Activated naive CD4-positive, alpha-beta T cell treated with Interleukin-2 at 50 U/mL for 16 hours (primary cell): ENCODE data around the gene VEZT.
"Not testable (repeated sequence)": the region's sequence is repeated elsewhere in the genome, so short reads cannot be mapped to it uniquely, and the experiment has no call there.

Source experiments
- DNase-seq: peaks from one replicate; pipeline ENCODE4 v3.0.0-alpha.2; 2020

VEZT gene, protein sequence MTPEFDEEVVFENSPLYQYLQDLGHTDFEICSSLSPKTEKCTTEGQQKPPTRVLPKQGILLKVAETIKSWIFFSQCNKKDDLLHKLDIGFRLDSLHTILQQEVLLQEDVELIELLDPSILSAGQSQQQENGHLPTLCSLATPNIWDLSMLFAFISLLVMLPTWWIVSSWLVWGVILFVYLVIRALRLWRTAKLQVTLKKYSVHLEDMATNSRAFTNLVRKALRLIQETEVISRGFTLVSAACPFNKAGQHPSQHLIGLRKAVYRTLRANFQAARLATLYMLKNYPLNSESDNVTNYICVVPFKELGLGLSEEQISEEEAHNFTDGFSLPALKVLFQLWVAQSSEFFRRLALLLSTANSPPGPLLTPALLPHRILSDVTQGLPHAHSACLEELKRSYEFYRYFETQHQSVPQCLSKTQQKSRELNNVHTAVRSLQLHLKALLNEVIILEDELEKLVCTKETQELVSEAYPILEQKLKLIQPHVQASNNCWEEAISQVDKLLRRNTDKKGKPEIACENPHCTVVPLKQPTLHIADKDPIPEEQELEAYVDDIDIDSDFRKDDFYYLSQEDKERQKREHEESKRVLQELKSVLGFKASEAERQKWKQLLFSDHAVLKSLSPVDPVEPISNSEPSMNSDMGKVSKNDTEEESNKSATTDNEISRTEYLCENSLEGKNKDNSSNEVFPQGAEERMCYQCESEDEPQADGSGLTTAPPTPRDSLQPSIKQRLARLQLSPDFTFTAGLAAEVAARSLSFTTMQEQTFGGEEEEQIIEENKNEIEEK

GRCh38 chr12:95217377-95218149, at the start of gene VEZT, which contains the start of gene FGD6:
Gene VEZT, plus strand, starts transcription at chr12:95217807. Its CDS starts 44 bp downstream, at chr12:95217851.
Gene FGD6, minus strand, starts transcription at chr12:95217467. Its CDS starts 227 bp downstream, at chr12:95217240.
- peak; percentile 98 for DNase-seq

DNA sequence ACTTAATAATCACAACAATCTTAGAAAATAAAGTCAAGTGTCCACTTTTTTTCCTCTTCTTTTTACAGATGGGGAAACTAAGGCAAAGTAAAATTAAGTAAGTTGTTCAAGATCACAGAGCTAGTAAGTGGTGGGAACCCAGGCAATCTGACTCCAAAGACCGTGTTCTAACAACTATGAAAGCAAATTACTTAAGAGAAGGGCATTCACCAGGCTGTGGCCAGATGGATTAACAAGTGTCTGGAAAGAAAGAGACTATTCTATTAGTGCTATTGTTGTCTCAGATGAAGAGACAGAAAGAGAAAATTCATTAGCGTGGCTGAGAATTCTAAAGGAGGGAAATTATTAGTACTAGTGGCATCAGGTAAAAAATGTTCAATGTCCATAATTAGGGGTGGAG, 48.9 kb upstream of the VEZT start:
- no peak for DNase-seq

GRCh38 chr12:95169368-95169767, 48.2 kb upstream of the VEZT start:
- no peak for DNase-seq

GRCh38 chr12:95173392-95174251, 44.0 kb upstream of the VEZT start:
- no peak for DNase-seq

DNA sequence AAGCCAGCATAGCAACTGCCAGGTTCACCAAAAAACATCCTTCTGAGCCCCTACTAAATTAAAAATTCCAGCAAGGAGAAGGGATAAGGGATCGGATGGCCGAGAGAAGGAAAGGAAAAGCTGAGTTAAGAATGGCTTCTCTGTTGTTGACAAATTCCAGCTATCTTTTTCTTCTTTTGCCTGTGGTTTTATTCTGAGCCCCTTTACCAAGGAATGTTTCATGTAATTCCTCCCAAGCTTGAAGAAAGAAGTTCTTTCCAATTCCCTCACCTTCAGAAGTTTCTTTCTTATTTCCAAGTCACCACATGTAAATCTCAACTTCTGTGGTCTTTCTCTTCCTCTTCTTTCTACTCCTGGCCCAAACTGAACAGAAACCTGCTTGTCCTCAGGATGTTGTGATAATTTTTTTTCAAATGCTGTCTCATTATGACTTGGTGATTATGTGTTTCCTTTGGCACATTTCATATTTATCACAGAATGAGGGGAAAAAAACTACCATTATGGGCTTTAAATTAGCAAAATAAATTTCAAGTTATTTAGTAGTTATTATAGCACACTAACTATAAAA, 40.3 kb upstream of the VEZT start:
- DNase-seq: no peak

DNA sequence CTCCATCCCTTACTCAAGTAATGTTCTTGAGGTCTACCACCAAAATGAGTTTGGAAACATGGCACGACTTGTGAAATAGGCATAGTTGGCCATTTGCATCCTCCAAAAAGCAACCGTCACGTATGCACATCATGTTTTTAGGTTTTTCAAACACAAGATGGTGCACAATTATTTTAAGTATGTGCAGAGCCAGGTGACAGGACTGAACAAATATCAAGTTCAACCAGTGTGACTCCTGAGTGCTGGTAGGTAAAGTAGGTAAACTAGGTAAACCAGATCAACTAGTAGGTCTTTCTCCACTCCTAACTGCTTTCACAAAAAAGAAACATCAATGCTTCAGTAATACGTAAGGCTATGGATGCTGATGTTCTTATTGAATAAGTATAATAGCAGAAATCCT, 39.5 kb upstream of the VEZT start:
- no peak for DNase-seq

- DNase-seq: no peak
Measured at GRCh38 chr12:95179011-95179410, 38.6 kb upstream of the VEZT start.

GRCh38 chr12:95181103-95181502, 36.5 kb upstream of the VEZT start:
- DNase-seq: no peak

DNA sequence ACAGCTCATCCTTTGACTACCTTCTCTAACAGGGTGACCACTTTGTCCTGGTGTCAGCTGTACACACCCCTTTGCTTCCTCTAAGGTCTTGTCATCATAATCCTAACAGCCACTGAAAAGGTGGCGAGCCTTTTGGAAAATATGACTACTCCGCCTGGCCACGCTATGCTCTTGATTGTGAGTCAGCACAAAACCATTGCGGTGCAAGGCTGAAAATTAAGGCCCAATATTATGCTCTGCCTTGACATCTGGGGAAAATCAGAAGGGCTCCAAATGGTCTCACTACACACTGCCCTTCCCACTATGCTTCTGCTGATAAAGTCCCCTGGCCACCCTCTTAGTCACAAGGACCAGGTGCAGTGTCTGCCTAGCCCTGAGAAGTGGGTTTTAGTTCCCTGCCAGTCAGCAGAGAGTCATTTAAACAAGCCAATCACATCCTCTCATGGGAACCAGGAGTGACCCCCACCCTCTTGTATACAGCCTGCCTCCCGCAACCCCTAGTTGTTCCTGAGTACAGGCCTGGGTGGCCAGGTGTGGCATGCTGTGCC, 34.7 kb upstream of the VEZT start:
- DNase-seq: no peak

DNA sequence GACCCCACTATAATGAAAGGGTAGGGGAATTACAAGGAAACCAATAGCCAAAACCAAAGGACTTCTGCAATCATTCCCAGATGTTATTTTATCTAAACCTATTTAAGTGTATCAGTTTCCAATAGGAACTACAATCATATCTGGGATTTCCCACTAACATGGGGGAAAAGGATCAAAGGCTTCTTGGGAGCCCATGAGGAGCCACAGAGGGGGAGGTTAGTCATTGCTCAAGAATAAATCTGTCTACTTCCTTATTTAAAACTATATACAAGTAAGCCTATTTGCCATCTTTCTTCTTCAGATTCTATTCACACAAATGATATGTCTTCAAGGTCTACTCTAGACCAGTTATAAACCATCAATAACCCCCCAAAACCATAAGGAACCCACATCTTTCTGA, 33.5 kb upstream of the VEZT start:
- DNase-seq: no peak

GRCh38 chr12:95185072-95185471, 32.5 kb upstream of the VEZT start:
- no peak for DNase-seq

DNA sequence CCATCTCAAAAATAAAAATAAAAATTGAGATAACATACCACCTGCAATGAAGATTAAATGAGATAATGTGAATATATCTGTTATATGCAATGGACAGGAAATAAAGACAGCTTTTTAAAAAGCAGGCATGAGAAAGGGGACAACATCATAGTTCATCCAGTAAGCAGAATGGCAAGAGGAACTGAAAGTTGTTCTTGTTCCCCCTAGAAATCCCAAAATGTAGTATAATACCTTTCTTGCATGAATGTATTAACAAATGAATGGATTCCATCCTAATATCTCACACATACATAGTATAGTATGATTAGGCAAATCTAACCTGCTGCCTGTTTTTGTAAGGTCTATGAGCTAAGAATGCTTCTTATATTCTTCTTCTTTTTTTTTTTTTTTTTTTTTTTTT, 31.8 kb upstream of the VEZT start:
- no peak for DNase-seq

DNA sequence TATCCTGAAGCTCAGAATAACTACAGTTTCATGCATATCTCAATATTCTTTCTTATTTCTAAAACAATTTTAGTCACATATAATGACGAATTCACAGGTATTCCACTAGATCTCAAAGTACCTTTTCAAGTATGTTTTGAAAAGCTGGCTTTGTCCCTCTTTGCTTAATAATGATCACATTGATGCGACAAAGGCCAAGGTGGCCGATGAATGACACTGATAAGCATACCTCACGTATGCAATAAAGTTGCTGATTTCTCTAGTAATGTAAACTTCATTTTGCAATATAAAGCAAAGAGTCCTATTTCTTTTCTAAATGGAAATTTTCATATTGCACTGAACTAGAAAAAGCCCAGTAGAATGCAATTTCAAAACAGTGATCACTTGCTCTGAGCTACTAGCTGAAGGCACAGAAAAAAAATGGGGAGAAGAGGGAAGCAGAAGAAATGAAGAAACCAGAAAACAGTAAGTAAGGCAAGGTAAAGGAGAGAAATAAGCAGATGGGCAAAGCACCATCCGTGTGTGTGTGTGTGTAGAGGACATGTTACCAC, 29.7 kb upstream of the VEZT start:
- DNase-seq: no peak

DNA sequence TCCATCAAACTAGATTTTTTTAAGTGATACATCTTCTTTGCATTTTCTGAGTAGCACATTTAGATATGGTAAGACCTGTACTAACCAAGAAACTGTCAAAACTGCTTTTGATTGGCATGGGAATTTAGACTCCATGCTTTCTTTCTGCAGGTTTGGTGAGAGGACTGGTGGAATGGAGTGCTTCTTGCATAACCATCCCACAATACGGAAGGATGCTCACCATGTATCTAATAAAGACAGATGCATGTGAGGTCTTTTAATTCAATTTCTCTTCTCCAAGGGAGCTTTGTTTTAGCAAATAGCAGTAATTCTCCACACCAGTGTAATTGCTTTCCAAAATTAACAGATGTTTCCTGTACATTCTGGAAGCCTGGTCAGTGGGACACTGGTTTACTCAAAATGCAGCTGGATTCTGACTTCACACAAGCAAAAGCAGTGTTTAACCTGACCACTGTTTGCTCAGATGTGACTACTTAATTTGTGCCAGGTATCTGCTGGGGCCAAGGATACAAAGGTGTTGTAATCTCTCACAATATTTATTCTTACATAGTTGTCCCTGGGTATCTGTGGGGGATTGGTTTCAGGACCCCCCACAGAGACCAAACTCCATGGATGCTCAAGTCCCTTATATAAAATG, 26.4 kb upstream of the VEZT start:
- DNase-seq: no peak

GRCh38 chr12:95192271-95192670, 25.3 kb upstream of the VEZT start:
- no peak for DNase-seq

DNA sequence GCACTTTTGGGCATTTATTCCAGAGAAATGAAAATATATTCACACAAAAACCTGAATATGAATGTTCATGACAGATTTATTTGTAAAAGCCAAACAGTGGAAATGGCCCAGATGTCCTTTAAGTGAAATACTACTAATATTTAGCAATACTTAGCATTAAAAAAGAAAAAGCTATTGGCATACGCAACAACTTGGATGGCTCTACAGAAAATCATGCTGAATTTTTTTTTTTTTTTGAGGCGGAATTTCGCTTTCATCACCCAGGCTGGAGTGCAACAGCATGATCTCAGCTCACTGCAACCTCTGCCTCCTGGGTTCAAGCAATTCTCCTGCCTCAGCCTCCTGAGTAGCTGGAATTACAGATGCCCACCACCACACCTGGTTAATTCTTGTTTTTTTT, 24.5 kb upstream of the VEZT start:
- no peak for DNase-seq

DNA sequence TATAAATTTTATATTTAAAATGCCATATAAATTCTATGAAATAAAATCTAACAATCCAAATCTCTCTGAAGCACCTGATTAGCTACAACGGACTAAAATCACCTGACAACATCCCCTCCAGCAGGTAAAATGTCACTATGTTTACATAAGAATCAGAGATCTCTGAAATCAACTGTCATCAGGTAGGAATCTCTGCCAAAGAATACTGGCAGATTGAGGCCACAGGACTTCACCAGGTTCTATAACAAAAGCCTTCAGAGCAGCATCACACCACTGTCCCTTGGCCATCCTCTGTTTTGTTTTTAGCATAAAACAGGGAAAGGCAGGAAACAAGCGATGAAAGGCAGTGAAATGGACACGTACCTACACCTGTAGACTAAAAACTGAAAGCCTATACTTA, 22.5 kb upstream of the VEZT start:
- DNase-seq: no peak

- DNase-seq: not testable (repeated sequence)
Measured at GRCh38 chr12:95196875-95197569, 20.6 kb upstream of the VEZT start.

- no peak for DNase-seq
Measured at GRCh38 chr12:95197636-95198035, 20.0 kb upstream of the VEZT start.

GRCh38 chr12:95198914-95199313, 18.7 kb upstream of the VEZT start:
- no peak for DNase-seq
